Upper lobe of left lung (tissue), 6 donors: ENCODE measurements around the gene SLX4IP. TPM values are rescaled to one million over a fixed set of nuclear protein-coding genes. Genes with fewer than 3 reads are reported as not detected.

Source experiments
- ATAC-seq, 2 donors: fragments of 200-7000 bp; cut with Tn5 transposase; one replicate each; pipeline ENCODE4 v1.9.1; 2022; ENCODE audit warnings: mild to moderate bottlenecking in 2 of 2, moderate library complexity in 2 of 2; ENCODE audit not compliant: low FRiP score in 2 of 2
- DNase-seq, 2 donors: peaks; one replicate each; pipeline ENCODE4 v3.0.0-alpha.2; 2019 to 2020
- H3K27ac ChIP-seq, 4 donors: fragments of 200-600 bp; sonication (generic); one replicate each; pipeline ENCODE4 v1.5.1; 2016 to 2019
- H3K27me3 ChIP-seq, 4 donors: fragments of 200-600 bp; sonication (generic); one replicate each; pipeline ENCODE4 v1.5.1; 2017 to 2019
- H3K36me3 ChIP-seq, 4 donors: fragments of 200-600 bp; sonication (generic); one replicate each; pipeline ENCODE4 v1.5.1; 2016 to 2019
- H3K4me1 ChIP-seq, 4 donors: fragments of 200-600 bp; sonication (generic); one replicate each; pipeline ENCODE4 v1.5.1; 2018 to 2019
- H3K4me3 ChIP-seq, 4 donors: fragments of 200-600 bp; sonication (generic); one replicate each; pipeline ENCODE4 v1.5.1; 2017 to 2019; ENCODE audit warnings: mild to moderate bottlenecking in 2 of 4, moderate library complexity in 1 of 4
- H3K9me3 ChIP-seq, 4 donors: fragments of 200-600 bp; sonication (generic); one replicate each; pipeline ENCODE4 v1.5.1; 2018 to 2019
- EP300 ChIP-seq, 4 donors: sonication (generic); formaldehyde crosslinking; IDR thresholded peaks; one replicate each; pipeline ENCODE4 v1.5.1; 2017; ENCODE audit warnings: antibody characterized with exemption in 4 of 4, control low read depth in 2 of 4
- POLR2A ChIP-seq, 4 donors: fragments of 450-650 bp; IDR thresholded peaks; one replicate each; pipeline ENCODE4 v1.5.1; 2016 to 2017; ENCODE audit warnings: antibody characterized with exemption in 4 of 4, mild to moderate bottlenecking in 2 of 4
- POLR2AphosphoS5 ChIP-seq, 2 donors: sonication (generic); formaldehyde crosslinking; IDR thresholded peaks; one replicate each; pipeline ENCODE4 v1.5.1; 2017; ENCODE audit warnings: antibody characterized with exemption in 2 of 2
- WGBS, 2 donors: methylation state at CpG; one replicate each; pipeline ENCODE4 v1.1.5; 2017 to 2018; 5-methylcytosine and 5-hydroxymethylcytosine counted together
- total RNA-seq, 6 donors: library from RNA; depleted of rRNA in 4 of 6; stranded (reverse); fragments of >200 nt in 4 of 6; gene quantifications; one replicate each; pipeline versions ENCODE4 v1.1.0 to v1.2.1, GENCODE V29; 2016 to 2021
- TF ChIP-seq, protein P1 (sequence below), 6 experiments: fragments of 450-650 bp in 4 of 6; fragments of 200-600 bp in 2 of 6; sonication (generic) in 2 of 6; IDR thresholded peaks; one replicate each; pipeline ENCODE4 v1.5.1; 2016 to 2019; ENCODE audit warnings: antibody characterized with exemption in 6 of 6
- donor health status: DM: no; HTN: no; CAD: no; lungs with moderate emphysema.
- donor health status: DM: no; HTN: yes; CAD: no; lungs with severe emphysema.

Gene SLX4IP
- total RNA-seq, 6 donors from 2014 or later, result 3.2 to 6.0 (median 4.5) TPM

DNA sequence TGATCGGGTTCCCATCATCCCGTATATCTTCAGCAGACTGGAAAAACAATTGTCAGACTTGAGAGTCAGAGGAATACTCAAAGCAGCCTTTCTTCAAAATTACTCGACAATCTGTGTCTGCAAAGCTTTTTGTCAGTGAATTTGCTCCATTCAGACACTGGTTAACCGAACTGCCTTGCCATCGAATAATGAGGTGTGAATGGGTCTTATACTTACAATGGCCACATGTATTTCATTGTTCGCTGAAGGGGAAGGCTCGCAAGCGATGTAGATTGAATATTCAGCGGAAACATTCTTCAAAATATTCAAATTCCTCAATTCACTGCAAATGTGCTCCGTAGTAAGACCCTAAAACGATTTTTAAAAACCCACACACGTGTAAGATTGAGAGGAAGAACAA lies 205.8 kb downstream of the SLX4IP start:
- Histone ChIP-seq H3K4me1 (peaks cover 13 to 30% (median 27%) of the 10 kb centered on the region in 4 donors), H3K27me3 (no peaks in the 10 kb centered on the region), H3K9me3 (no peaks in the 10 kb centered on the region), H3K27ac (peak overlapping the region in 1 of 4 donors; percentile 48), H3K36me3 (peaks cover 45 to 83% (median 68%) of the 10 kb centered on the region in 4 donors), H3K4me3 (no peak overlapping the region)
- DNase-seq (no peak), ATAC-seq (no peak)
- TF ChIP-seq EP300 (IDR thresholded peaks at IDR 0.05), result no peak
- no peak for TF ChIP-seq POLR2A (IDR thresholded peaks at IDR 0.05)
- TF ChIP-seq POLR2AphosphoS5 (IDR thresholded peaks at IDR 0.05), result no peak
- TF ChIP-seq, protein P1, sequence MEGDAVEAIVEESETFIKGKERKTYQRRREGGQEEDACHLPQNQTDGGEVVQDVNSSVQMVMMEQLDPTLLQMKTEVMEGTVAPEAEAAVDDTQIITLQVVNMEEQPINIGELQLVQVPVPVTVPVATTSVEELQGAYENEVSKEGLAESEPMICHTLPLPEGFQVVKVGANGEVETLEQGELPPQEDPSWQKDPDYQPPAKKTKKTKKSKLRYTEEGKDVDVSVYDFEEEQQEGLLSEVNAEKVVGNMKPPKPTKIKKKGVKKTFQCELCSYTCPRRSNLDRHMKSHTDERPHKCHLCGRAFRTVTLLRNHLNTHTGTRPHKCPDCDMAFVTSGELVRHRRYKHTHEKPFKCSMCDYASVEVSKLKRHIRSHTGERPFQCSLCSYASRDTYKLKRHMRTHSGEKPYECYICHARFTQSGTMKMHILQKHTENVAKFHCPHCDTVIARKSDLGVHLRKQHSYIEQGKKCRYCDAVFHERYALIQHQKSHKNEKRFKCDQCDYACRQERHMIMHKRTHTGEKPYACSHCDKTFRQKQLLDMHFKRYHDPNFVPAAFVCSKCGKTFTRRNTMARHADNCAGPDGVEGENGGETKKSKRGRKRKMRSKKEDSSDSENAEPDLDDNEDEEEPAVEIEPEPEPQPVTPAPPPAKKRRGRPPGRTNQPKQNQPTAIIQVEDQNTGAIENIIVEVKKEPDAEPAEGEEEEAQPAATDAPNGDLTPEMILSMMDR (IDR thresholded peaks at IDR 0.05), result no peak
- WGBS, 2 donors, result 91% methylated on average over 12 of the region's 12 CpGs

DNA sequence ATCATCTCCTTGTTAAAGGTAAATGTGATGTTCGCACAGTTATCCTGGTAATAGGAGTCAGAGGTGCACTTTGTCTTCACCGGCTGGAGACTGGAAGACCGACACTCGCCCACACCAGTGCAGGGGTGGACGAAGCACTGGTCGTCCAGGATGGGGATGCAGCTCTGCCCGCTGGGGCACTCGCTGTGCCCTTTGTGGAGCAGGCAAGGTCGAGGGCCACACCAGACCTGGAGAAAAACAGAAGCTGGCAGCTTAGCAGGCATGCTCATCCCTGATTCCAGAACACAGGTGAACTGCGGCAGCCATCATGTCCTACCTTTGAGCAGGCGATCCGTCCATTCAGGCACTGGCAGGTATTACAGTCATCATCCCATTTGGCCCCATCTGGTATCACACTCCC lies 206.4 kb downstream of the SLX4IP start:
- H3K4me3 ChIP-seq, result no peak overlapping the region
- H3K36me3 ChIP-seq, result peaks cover 45 to 89% (median 74%) of the 10 kb centered on the region in 4 donors
- no peak overlapping the region for H3K27ac ChIP-seq
- peaks cover 12 to 24% (median 21%) of the 10 kb centered on the region in 4 donors for H3K4me1 ChIP-seq
- WGBS, 2 donors, result 89 to 93% methylated on average over 8 to 9 of the region's 12 CpGs
- peak in 1 of 2 donors; percentile 41 for DNase-seq
- no peak for TF ChIP-seq EP300 (IDR thresholded peaks at IDR 0.05)
- TF ChIP-seq, protein P1 (IDR thresholded peaks at IDR 0.05), result no peak
- TF ChIP-seq POLR2AphosphoS5 (IDR thresholded peaks at IDR 0.05), result no peak
- no peak for TF ChIP-seq POLR2A (IDR thresholded peaks at IDR 0.05)
- no peaks in the 10 kb centered on the region for H3K27me3 ChIP-seq
- no peak for ATAC-seq
- no peaks in the 10 kb centered on the region for H3K9me3 ChIP-seq

DNA sequence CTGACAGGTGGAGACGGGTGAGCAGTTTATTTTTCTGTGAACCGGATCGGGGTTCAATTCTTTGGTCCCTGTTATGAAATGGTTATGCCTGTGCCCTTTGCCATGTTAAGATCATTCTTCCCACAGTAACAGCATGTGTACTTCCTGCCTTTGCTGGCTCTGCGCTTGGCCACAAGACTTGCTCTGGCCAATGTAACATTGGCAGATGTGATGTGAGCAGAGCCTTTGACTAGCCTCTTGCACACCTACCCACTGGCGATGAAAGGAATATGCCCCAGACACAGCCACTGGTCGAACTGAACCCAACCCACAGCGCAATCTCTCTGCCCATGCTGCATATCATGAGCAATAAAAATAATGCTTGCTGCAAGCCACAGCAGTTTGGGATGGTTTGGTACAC lies 206.8 kb downstream of the SLX4IP start:
- DNase-seq (no peak), ATAC-seq (no peak)
- no peaks in the 10 kb centered on the region for H3K9me3 ChIP-seq
- peaks cover 7 to 20% (median 17%) of the 10 kb centered on the region in 4 donors for H3K4me1 ChIP-seq
- no peaks in the 10 kb centered on the region for H3K27me3 ChIP-seq
- H3K27ac ChIP-seq, result no peak overlapping the region
- H3K36me3 ChIP-seq, result peaks cover 45 to 93% (median 78%) of the 10 kb centered on the region in 4 donors
- H3K4me3 ChIP-seq, result no peak overlapping the region
- no peak for TF ChIP-seq POLR2AphosphoS5 (IDR thresholded peaks at IDR 0.05)
- TF ChIP-seq POLR2A (IDR thresholded peaks at IDR 0.05), result no peak
- TF ChIP-seq, protein P1 (IDR thresholded peaks at IDR 0.05), result no peak
- no peak for TF ChIP-seq EP300 (IDR thresholded peaks at IDR 0.05)
- 90 to 97% methylated on average over 7 of the region's 7 CpGs for WGBS, 2 donors

DNA sequence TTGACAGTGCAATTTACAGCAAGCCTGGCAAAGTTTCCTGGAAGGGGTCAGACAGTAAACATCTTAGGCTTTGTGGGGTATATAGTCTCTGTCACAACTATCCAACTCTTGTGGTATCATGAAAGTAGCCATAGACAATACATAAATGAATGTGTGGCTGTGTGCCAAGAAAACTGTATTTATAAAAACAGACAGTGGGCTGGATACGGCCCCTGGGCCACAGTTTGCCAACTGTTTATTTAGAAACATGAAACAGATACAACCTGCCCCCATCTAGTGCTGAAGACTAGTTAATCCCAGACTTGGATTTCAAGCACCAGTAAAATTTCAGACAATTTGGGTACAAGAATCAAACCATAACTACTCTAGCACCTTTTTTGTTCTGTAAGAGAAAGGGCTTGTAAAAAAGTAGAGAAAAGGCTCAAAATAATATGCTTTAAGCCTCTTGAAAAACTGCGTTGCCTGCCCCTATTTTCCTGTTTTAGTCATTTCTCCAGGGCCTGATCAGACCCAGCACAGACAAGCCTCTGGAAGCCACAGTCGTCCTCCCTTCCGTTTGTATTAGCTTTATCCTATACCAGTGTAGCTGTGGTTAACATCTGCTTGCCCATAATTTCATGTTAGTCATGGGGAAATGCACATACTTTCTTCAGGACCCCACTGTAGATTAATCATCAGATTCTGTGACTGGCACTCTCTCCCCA lies 207.9 kb downstream of the SLX4IP start:
- H3K4me1 ChIP-seq, result peaks cover 0 to 11% (median 7%) of the 10 kb centered on the region in 4 donors
- 51 to 76% methylated on average over 4 of the region's 4 CpGs for WGBS, 2 donors
- no peak for DNase-seq
- no peak for ATAC-seq
- H3K9me3 ChIP-seq, result no peaks in the 10 kb centered on the region
- H3K36me3 ChIP-seq, result peaks cover 56 to 95% (median 88%) of the 10 kb centered on the region in 4 donors
- no peak for TF ChIP-seq EP300 (IDR thresholded peaks at IDR 0.05)
- TF ChIP-seq, protein P1 (IDR thresholded peaks at IDR 0.05), result no peak
- no peak for TF ChIP-seq POLR2AphosphoS5 (IDR thresholded peaks at IDR 0.05)
- TF ChIP-seq POLR2A (IDR thresholded peaks at IDR 0.05), result no peak
- peak overlapping the region in 2 of 4 donors; percentile 18 to 46 for H3K27ac ChIP-seq
- no peaks in the 10 kb centered on the region for H3K27me3 ChIP-seq
- H3K4me3 ChIP-seq, result no peak overlapping the region

DNA sequence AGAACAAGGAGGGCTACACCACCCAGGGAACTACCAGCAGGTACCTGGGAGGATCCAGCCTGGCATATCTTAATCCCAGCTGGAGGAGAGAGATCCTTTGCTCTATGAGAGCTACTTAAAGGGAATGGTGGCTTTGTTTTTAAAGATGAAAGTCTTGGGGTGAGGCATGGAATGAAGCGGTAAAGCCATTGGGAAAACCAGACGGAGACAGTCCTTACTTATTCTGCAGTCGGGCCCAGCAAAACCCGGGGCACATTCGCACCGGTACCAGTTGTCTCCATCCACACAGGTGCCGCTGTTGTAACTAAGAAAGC lies 208.4 kb downstream of the SLX4IP start:
- peak overlapping the region in 2 of 4 donors; percentile 18 to 46 for H3K27ac ChIP-seq
- H3K9me3 ChIP-seq, result no peaks in the 10 kb centered on the region
- 95 to 99% methylated on average over 7 of the region's 7 CpGs for WGBS, 2 donors
- no peak overlapping the region for H3K4me3 ChIP-seq
- H3K4me1 ChIP-seq, result peaks cover 0 to 11% (median 7%) of the 10 kb centered on the region in 4 donors
- DNase-seq (no peak), ATAC-seq (no peak)
- H3K27me3 ChIP-seq, result no peaks in the 10 kb centered on the region
- peaks cover 59 to 96% (median 93%) of the 10 kb centered on the region in 4 donors for H3K36me3 ChIP-seq
- TF ChIP-seq, protein P1 (IDR thresholded peaks at IDR 0.05), result no peak
- TF ChIP-seq EP300 (IDR thresholded peaks at IDR 0.05) (no peak), POLR2A (IDR thresholded peaks at IDR 0.05) (no peak), POLR2AphosphoS5 (IDR thresholded peaks at IDR 0.05) (no peak)
